Coronary artery (tissue), 2 donors: ENCODE results near the gene SELENOO.
A peak's percentile ranks its signal among the peaks of the same experiment; 100 is the strongest.

ENCODE experiments used
- DNase-seq: peaks from one replicate; pipeline ENCODE4 v3.0.0-alpha.2; 2017; ENCODE audit warnings: low spot score
- H3K27ac ChIP-seq, 2 donors: fragments of 200-600 bp; sonication (generic); one replicate each; pipeline ENCODE4 v1.5.1; 2016 to 2019
- H3K4me3 ChIP-seq: fragments of 200-600 bp; sonication (generic); 2 replicates; pipeline ENCODE4 v1.5.1; 2016; ENCODE audit warnings: mild to moderate bottlenecking, moderate library complexity
- CTCF ChIP-seq: fragments of 200-600 bp; sonication (generic); IDR thresholded peaks from one replicate; pipeline ENCODE4 v1.5.1; 2019; ENCODE audit warnings: antibody characterized with exemption

SELENOO gene

DNA sequence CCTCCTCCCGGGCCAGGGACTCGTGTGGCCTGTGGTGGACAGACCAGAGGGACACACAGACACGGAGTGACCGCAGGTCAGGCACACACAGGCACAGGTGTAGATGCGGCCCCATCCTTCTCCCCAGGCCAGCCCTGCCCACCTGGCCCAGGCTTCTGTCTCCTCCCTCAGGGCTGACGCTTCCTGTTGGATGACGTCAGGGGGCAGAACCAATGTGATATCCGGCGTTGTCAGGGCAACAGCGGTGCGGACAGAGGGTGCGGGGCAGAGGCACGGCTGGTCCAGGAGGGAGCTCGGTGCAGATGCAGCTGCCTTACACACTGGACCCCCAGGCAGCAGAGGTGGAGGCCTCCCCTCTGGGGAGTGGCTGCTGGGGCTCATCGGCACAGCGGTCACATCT, 46.9 kb downstream of the SELENOO start:
- no peak for TF ChIP-seq CTCF
- no peak overlapping the region for H3K4me3 ChIP-seq
- no peak for DNase-seq

GRCh38 chr22:50248196-50249081, 47.6 kb downstream of the SELENOO start:
- DNase-seq: no peak
- Histone ChIP-seq H3K4me3 (no peak overlapping the region), H3K27ac (no peak overlapping the region)
- no peak for TF ChIP-seq CTCF

More for the DNA sequence above, 46.9 kb downstream of the SELENOO start:
- H3K27ac ChIP-seq: no peak overlapping the region

DNA sequence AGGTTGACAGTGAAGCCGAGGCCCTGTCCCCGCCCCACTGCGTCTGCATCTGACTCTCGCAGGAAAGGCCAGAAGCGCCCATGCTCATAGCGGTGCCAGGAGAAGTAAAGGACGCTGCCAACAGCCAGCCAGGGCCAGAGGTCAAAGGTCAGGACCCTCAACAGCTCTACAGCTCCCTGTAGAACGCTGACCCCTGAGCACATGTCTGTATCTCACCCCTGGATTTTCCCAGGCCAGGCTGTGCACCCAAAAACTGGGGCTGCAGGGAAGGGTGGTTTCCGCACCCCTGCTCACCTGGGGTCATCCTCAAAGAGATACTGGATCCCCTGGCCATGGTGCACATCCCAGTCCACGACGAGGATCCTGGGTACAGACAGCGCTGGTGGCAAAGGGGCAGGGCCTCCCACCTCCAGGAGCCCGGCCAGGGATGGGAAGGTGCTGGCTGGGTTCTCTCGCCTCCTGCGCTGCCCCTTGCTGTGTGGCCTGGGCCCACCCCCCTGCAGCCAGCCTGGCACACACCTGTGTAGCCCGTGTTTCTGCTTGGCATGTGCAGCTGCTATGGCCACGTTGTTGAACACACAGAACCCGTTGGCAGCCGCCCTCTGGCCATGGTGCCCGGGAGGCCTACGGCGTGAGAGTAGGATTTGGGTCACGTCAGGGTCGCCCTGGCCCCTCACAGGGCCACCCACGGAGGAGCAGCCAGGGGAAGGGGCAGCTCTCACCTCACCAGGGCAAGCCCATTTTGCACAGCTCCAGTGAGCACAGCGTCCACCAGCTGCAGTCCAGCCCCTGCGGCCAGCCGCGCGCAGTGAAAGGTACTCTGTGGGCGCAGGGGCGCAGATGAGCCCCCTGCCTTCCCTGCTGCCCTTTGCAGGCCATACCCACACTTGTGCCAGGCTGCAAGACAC, 48.8 kb downstream of the SELENOO start:
- TF ChIP-seq CTCF: no peak
- Histone ChIP-seq H3K4me3 (peak overlapping the region; percentile 76), H3K27ac (no peak overlapping the region)
- DNase-seq: no peak

DNA sequence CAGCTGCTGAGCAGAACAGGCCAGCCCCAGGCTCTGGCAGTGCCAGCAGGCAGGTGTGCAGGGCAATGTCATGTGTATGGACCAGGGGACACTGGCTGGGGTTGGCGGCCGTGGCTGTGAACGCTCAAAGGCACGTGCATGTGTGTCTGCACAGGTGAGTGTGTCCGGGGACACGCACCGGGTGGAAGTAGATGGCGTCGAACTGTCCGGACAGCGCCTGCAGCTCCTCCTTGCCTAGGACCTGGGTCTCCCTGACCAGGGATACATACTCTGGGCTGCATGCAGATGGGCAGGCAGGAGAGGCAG, 49.4 kb downstream of the SELENOO start:
- H3K27ac ChIP-seq: peak overlapping the region in 1 of 2 donors; percentile 76
- no peak for DNase-seq
- H3K4me3 ChIP-seq: peak overlapping the region; percentile 76
- no peak for TF ChIP-seq CTCF

- no peak for DNase-seq
- Histone ChIP-seq H3K4me3 (peak within 1 kb of the TSS; percentile 76), H3K27ac (peak within 1 kb of the TSS; percentile 25 to 76)
- no peak for TF ChIP-seq CTCF
Observed at GRCh38 chr22:50250555-50251476, 50.0 kb downstream of the SELENOO start, which contains the start of gene HDAC10. HDAC10 (minus strand) TSS chr22:50251265; CDS start chr22:50251032, 233 bp downstream.

DNA sequence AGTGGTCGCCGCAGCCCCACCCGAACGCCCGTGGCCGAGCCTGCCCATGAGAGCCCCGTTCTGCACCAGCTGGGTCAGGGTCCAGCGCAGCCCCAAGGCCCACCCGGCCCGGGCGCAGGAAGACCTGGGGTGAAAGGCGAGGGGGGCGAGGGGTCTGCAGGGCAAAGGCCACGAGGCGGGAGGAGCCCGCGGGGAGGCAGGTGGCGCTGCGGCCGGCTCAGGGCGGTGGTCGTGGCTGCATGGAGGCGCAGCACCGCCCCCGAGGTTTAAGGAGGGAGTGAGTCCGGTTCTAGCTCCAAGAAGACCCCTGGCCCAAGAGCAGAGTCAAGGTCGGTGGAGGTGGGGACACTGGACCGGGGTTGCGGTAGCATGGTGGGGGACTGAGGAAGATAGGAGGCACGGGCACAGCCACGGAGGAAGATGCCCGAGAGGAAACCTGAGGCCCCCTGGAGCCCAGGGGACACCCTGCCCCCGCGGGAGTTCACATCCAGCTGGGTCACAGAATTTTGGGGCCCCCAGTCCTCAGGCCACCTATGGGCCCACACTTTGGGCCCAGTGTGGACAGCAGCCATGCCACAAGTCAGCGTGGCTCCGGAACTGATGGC, 50.8 kb downstream of the SELENOO start:
- Histone ChIP-seq H3K27ac (peak overlapping the region; percentile 25 to 76), H3K4me3 (peak overlapping the region; percentile 76)
- no peak for DNase-seq
- TF ChIP-seq CTCF: no peak
